ENCODE results near the gene DLX1. TPM values are rescaled to one million over a fixed set of nuclear protein-coding genes. Genes with fewer than 3 reads are reported as not detected.

Gene DLX1
- total and polyA plus RNA-seq, 9 of the 15 experiments (the other 6 are each of a cell fraction or from before 2014, with no cell fraction given), result 1.9 to 26.2 (median 9.6) TPM

DNA sequence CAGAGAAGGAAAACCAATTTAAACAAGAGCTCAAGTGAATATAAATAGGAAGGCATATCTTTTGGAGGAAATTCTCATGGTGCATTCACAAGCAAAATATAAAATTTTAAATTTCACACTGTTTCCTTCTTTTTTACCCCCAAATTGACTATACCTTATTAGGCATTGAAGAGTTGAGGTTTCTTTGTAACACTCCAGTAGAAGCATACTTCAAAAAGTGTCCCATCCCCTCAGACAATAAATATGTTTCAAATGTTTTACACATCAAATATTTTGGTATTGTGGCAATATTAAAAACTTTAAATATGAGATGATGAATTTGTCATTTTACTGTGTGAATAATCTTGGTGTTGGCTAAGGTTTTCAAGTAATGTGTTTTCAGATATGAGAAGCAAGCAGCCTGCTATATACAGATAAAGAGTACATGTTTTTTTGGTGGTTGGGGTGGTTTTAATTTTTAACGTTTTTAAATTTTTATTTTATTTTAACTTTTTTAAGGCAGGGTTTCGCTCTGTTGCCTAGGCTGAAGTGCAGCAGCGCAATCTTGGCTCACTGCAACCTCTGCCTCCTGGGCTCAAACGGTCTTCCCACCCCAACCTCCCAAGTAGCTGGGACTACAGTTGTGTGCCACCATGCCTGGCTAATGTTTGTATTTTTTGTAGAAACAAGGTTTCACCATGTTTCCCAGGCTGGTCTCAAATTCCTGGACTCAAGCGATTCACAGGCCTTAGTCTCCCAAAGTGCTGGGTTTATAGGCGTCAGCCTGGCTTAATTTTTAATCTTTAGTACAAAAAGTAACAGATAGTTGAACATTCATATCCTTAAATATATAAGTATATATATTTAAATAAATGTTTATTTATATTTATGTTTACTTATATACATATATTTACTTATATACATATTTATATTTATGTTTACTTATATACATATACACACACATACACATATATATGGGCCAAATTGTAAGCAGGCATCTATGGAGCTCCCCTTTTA is 36.5 kb upstream of the DLX1 start (continued):
- no peak for TF ChIP-seq HNRNPK (IDR thresholded peaks at IDR 0.05; ENCODE audit: low read depth, low read length, poor library complexity, severe bottlenecking)
- no peak for TF ChIP-seq SETDB1 (IDR thresholded peaks at IDR 0.05; ENCODE audit: low read length)
- peak; percentile 83 for TF ChIP-seq NFRKB (IDR thresholded peaks at IDR 0.05; ENCODE audit: low read depth)
- TF ChIP-seq RFX7 (CRISPR knock-in tag; IDR thresholded peaks at IDR 0.05), result no peak
- no peak for TF ChIP-seq RBM34 (IDR thresholded peaks at IDR 0.05; ENCODE audit: borderline replicate concordance, insufficient read depth, low read length)
- peak; percentile 92 for TF ChIP-seq ARID1B (IDR thresholded peaks at IDR 0.05)
- no peak for TF ChIP-seq POLR2G (IDR thresholded peaks at IDR 0.05; ENCODE audit: low read depth, low read length)
- TF ChIP-seq POLR2H (tag; IDR thresholded peaks at IDR 0.05; ENCODE audit: low read depth), result peak; percentile 48; the same call in 1 of the 2 replicates
- TF ChIP-seq ZNF589 (CRISPR knock-in tag; IDR thresholded peaks at IDR 0.05; ENCODE audit: low read depth), result peak; percentile 73; the same call in 1 of the 2 replicates
- no peak for TF ChIP-seq NR3C1 (CRISPR knock-in tag; IDR thresholded peaks at IDR 0.05)
- 0 out of 2 replicates have a peak, but pooled peaks have one; percentile 12 for TF ChIP-seq CHAMP1 (IDR thresholded peaks at IDR 0.05)
- no peak for TF ChIP-seq RNF2 (IDR thresholded peaks at IDR 0.05)
- no peak for TF ChIP-seq KDM1A (IDR thresholded peaks at IDR 0.05)
- no peak for TF ChIP-seq CBFB (CRISPR knock-in tag; IDR thresholded peaks at IDR 0.05)

All from K562 (cell line).